ENCODE data around the gene MSH6.

MSH6 gene

GRCh38 chr2:47784352-47784851, 1.5 kb downstream of the MSH6 start:
- DNase-seq = no peak

DNA sequence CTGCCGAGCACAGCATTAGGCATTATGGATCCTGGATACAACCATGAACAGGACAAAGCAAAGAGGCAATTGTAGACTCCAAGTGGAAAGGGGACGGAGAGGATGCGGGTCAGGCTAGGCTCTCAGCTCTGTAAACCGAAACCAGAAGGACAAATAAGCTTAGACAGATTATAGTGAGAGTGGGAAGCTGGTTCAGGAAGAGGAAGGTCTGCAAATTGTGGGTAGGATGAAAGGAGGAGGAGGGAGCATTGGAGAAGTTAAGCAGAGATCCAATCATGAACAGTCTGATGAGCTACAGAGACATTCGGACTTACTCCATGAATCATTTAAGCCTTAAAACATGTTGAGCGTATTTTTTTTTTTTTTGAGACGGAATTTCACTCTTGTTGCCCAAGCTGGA, 3.0 kb downstream of the MSH6 start:
- DNase-seq = no peak

GRCh38 chr2:47796090-47796697, 13.2 kb downstream of the MSH6 start:
- no peak for DNase-seq

DNA sequence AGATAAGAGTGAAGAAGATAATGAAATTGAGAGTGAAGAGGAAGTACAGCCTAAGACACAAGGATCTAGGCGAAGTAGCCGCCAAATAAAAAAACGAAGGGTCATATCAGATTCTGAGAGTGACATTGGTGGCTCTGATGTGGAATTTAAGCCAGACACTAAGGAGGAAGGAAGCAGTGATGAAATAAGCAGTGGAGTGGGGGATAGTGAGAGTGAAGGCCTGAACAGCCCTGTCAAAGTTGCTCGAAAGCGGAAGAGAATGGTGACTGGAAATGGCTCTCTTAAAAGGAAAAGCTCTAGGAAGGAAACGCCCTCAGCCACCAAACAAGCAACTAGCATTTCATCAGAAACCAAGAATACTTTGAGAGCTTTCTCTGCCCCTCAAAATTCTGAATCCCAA, 15.7 kb downstream of the MSH6 start:
- DNase-seq = no peak

GRCh38 chr2:47799031-47799609, 16.2 kb downstream of the MSH6 start:
- no peak for DNase-seq

- DNase-seq = no peak
Measured at GRCh38 chr2:47801118-47801517, 18.2 kb downstream of the MSH6 start.

GRCh38 chr2:47803363-47803762, 20.4 kb downstream of the MSH6 start:
- DNase-seq = peak; percentile 10

GRCh38 chr2:47803770-47804169, 20.8 kb downstream of the MSH6 start:
- DNase-seq = no peak

- no peak for DNase-seq
Measured at GRCh38 chr2:47805850-47806249, 22.9 kb downstream of the MSH6 start.

GRCh38 chr2:47808614-47809013, 25.7 kb downstream of the MSH6 start:
- DNase-seq = no peak

- no peak for DNase-seq
Measured at GRCh38 chr2:47809903-47810302, 27.0 kb downstream of the MSH6 start.

GRCh38 chr2:47810850-47811249, 27.9 kb downstream of the MSH6 start:
- no peak for DNase-seq

DNA sequence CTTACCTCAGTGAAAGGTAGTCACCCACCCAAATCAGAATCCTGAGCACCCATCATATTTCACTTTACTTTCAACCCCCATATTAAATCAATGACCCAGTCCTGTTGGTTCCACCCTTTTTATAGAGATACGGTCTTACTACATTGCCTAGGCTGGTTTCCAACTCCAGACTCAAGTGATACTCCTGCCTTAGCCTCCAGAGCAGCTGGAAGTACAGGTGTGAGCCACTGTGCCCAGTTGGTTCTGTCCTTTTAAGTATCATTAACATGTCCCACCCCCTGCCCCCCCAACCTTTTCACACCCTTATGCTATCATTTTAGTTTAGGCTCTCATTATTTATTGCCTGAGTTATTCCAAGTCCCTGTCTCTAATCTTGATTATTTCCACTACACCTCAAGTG, 28.7 kb downstream of the MSH6 start:
- no peak for DNase-seq

GRCh38 chr2:47815764-47816163, 32.8 kb downstream of the MSH6 start:
- no peak for DNase-seq

DNA sequence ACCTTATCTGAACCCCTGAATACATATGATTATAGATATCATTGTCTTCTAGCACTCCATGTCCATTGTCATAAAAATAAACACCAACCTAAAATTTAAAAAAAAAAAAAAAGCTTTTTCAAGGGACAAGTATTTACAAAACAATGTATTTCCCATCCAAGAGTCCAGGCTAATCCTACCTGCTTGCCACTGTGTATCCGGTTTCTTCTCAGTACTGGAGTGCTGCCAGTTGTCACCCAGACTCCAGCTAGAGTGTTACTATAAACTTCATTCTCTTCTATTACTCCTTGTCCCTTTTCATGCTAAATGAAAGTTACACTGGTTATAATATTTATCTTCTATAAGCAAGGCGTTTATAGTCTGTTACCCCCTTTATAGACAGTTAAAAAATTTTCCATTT, 35.8 kb downstream of the MSH6 start:
- no peak for DNase-seq

GRCh38 chr2:47819834-47820233, 36.9 kb downstream of the MSH6 start:
- no peak for DNase-seq

- DNase-seq = no peak
Measured at GRCh38 chr2:47822518-47822917, 39.6 kb downstream of the MSH6 start.

DNA sequence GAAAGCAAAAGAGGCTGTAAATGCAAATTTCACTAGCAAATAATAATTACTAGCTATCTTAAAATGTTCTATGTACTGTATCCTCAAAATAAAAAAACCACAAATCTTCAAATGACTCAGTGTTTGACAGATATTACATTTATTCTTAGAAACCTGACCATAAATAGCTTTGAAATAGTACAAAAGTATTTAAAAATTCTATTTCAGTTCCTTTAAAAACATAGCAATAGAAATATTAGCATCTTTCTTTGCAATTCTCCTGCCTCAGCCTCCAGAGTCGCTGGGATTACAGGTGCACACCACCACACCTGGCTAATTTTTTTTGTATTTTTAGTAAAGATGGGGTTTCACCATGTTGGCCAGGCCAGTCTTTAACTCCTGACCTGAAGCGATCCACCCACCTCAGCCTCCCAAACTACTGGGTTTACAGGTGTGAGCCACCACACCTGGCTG, 50.6 kb downstream of the MSH6 start:
- no peak for DNase-seq

- DNase-seq = no peak
Measured at GRCh38 chr2:47838249-47838648, 55.3 kb downstream of the MSH6 start.

DNA sequence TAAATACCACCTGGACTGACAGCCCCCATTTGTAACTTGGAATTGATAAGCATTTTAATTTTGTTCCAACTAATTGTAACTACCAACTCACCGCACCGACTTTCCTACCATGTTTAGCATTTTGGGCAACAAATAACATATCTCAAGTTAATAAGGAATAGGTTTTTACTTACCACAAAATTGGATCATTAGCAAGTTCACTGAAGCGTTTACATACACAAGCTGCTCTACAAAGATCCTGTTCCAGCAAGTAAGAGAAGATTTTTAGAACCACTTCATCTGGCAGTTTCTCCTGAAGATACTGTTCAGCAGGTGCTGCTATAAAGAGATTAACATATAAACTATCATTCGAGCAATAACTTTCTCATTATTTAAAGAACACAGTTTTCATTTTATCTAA, 55.7 kb downstream of the MSH6 start:
- no peak for DNase-seq

DNA sequence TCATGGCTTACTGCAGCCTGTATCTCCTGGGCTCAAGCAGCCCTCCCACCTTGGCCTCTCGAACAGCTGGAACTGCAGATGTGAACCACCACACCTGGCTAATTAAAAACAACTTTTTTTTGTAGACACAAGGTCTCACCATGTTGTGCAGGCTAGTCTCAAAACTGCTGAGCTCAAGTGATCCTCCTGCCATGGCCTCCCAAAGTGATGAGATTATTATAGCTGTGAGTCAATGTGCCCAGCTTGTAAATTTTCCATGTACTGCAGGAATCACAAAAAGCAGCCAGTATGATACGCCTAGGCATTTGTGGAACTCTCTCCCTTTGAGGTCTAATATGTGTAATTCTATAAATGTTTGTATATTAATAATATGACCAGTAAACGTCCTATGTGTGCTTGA, 59.9 kb downstream of the MSH6 start:
- DNase-seq = no peak

- DNase-seq = no peak
Measured at GRCh38 chr2:47843407-47843806, 60.5 kb downstream of the MSH6 start.

DNA sequence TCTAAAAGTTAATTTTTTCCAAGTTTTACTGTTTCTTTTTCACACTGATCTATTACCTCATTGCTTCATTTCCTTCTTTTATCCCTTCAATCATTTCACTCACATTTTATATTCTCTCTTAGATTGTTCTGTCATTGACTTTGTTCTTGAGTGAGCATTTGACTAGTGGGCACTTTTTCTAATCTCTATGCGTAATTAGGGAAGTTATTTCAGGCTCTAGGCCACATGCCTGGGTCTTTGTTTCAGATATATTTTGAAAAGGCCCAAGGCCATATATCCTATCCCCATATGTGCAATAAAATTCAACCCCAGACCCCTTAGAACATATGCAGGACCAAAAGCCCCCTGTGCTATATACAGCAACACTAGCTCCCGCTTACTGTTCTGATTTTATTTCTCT, 61.2 kb downstream of the MSH6 start:
- DNase-seq = no peak

- DNase-seq = no peak
Measured at GRCh38 chr2:47849368-47849767, 66.4 kb downstream of the MSH6 start.

GRCh38 chr2:47850198-47850597, 67.3 kb downstream of the MSH6 start:
- DNase-seq = no peak
